HG03280 (cell line): Measurements from ENCODE around the gene COL15A1.

Source experiments
- ATAC-seq: cut with Tn5 transposase; IDR thresholded peaks from one replicate; pipeline ENCODE4 v1.9.1; 2021; ENCODE audit warnings: mild to moderate bottlenecking, moderate library complexity; ENCODE audit not compliant: unreplicated experiment

Gene COL15A1

DNA sequence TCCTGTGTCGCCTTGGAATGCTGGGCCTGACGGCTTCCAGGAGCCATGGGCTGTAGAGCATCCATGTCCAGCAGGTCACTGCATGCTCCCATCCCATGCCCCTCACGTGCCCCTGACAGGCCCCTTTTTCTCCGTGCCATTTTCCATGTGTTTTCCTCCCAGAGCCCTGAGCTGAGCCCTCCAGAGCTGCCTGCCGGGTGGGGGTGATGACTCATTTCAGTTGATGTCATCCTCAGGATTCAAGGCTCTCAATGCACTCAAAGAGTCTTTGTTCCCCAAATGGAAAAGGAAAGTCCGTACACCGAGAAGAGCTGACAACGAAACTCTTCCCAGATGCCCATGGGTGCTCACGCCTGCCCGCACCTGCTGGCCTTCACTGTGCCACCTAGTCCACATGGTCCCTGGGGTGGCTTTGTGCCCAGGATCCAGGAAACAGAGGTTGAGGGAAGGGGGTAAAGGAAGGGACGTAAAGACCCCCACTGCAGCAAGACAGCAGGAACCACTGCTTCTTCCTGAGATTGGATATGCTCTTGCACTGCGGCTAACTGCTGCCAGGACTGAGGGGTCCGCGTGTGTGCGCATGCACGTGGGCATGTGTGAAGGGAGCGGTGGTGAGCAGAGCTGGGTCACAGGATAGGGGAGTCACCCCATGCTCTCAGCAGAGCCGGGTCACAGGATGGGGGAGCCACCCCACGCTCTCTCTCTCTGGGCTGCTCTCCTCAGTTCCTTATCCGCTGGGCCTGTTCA lies 27.6 kb downstream of the COL15A1 start:
- no peak for ATAC-seq

- no peak for ATAC-seq
Observed at GRCh38 chr9:98971915-98972223, 28.2 kb downstream of the COL15A1 start.

DNA sequence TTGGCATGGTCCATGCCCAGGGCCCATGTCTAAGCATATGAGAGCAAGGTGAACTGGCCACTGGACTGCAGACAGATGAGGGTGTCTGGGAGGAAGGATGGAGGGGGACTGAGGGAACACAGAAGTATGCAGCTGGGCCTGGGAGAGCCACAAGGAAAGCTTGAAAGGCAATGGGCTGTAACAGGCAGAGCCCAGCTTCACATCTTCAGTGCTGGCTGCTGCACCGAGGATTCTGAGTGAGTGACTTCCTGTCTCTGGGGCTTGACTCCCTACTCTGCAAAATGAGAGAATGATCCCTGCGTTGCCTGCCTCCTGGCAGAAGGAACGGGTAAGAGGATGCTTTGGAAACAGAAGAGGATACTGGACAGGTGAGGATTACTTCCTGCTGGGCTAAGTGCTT lies 29.0 kb downstream of the COL15A1 start:
- ATAC-seq: no peak

DNA sequence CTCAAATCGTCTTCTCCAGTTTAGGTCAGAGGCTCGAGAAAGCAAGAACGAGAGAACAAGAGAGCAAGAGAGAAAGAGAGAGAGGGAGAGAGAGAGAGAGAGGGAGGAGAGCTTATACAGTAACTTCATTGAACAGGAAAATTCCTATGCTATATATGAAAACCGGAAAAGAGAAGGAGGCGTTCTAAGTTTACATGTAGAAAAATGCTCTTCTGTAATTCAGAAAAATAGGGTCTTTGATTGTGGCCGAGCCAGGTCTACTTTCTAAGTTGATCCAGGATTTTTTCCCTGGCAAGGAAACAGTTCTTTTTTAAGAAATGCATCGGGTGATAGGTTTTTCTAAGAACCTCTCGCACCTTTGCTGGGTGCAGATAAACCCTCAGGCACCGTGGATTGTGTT lies 29.5 kb downstream of the COL15A1 start:
- ATAC-seq: no peak

DNA sequence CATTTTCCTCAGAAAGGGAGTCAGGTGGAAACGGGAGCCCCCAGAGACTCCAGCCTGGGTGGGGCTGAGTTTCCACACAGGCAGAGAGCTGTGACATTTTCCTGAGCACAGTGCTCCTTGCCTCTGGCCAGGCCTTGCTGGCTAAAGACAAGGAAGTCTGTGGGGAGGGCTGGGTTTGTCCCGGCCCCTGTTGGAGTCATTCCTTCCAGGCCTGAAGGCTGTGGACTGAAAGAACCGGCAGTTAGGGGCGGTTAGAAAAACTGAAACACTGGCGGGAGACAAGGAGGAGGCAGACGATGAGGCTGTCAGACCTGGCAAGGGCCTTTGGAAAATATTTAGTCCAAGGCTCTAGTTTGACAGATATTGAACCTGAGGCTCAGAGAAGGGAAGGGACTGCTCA lies 29.9 kb downstream of the COL15A1 start:
- ATAC-seq: no peak

- ATAC-seq: no peak
Observed at GRCh38 chr9:98974106-98974505, 30.4 kb downstream of the COL15A1 start.

DNA sequence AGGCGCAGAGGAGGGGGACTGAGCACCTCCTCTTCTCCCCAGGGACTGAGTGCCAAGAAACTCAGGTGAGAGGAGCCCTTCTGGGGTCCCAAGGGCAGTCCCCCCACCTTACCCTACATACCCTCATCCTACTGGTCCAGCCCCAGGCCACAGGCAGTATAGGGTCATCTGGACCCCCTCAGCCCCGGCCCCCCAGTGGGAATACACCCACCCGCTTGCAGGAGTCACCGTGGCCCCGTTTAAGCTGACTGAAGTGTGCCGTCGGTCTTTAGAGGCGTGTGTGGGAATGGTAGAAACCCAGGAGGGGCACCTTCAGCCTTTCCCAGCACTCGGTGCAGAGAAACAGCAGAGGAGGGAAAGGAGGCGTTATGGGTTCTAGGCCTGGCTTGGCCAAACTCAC lies 30.8 kb downstream of the COL15A1 start:
- peak; percentile 13 for ATAC-seq

- peak; percentile 80 for ATAC-seq
Observed at GRCh38 chr9:98974994-98975712, 31.4 kb downstream of the COL15A1 start.

GRCh38 chr9:98975838-98976237 lies 32.1 kb downstream of the COL15A1 start:
- no peak for ATAC-seq

DNA sequence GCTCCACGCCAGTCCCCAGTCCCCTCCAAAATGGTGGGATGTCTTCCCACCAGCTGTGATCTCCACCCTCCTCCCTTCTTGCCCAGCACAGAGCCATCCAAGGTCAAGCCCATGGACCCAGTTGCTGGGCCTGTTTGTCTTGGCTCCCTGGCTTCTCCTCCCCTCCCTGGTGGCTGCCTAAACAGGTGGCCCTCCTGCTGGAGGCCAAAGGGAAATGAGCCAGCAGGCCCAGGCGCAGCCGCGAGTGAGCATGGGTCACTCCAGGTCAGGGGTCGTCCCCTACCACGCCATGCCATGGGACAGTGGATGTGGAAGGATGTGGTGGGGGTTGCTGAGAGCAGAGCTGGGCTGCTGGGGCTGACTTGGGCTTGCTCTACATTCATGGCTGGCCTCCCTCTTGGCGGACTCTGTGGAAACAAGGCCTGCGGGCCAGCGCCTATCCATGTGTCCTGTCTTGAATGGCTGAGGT lies 33.6 kb downstream of the COL15A1 start:
- ATAC-seq: no peak

DNA sequence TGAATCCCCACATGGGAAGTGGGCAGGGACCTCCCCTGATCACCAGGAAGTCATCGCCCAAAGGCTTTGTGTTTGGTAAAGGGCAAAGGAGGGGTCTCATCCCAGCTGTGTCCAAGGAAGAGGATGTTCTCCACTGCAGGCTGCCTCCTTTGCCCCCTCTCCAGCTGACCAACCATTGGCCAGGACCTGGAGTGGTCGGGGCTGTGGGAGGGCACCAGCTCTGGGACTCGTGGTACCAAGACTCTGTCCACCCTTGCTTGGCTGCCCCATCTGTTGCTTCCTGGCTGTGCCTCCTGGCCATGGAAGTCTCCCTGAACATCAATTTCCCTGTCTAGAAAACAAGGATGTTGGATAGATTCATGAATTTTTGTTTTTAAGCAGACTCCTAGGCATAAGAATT lies 34.1 kb downstream of the COL15A1 start:
- ATAC-seq: no peak

- ATAC-seq: no peak
Observed at GRCh38 chr9:98978231-98978681, 34.5 kb downstream of the COL15A1 start.

DNA sequence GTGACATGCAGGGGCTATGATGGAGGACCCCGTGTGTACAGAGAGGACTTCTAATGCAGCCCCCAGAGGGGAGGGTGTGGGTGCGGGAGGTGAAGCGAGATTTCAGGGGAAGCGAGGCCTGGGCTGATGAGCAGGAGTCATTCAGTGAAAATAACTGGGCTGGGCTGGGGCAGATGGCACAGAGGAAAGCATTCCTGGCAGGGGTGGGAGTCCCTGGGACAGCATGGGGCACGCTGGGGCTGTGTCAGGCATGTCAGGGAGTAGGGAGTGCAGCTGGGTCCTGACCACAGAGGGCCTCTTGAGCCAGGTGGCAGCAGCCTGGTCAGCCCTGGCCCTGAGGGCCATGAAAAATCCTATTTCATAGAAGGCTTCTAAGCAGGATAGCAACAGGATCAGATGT lies 36.6 kb downstream of the COL15A1 start:
- no peak for ATAC-seq

GRCh38 chr9:98983295-98984268 lies 39.9 kb downstream of the COL15A1 start:
- ATAC-seq: no peak

- ATAC-seq: no peak
Observed at GRCh38 chr9:98985596-98985995, 41.9 kb downstream of the COL15A1 start.

- no peak for ATAC-seq
Observed at GRCh38 chr9:98986866-98987651, 43.4 kb downstream of the COL15A1 start.

DNA sequence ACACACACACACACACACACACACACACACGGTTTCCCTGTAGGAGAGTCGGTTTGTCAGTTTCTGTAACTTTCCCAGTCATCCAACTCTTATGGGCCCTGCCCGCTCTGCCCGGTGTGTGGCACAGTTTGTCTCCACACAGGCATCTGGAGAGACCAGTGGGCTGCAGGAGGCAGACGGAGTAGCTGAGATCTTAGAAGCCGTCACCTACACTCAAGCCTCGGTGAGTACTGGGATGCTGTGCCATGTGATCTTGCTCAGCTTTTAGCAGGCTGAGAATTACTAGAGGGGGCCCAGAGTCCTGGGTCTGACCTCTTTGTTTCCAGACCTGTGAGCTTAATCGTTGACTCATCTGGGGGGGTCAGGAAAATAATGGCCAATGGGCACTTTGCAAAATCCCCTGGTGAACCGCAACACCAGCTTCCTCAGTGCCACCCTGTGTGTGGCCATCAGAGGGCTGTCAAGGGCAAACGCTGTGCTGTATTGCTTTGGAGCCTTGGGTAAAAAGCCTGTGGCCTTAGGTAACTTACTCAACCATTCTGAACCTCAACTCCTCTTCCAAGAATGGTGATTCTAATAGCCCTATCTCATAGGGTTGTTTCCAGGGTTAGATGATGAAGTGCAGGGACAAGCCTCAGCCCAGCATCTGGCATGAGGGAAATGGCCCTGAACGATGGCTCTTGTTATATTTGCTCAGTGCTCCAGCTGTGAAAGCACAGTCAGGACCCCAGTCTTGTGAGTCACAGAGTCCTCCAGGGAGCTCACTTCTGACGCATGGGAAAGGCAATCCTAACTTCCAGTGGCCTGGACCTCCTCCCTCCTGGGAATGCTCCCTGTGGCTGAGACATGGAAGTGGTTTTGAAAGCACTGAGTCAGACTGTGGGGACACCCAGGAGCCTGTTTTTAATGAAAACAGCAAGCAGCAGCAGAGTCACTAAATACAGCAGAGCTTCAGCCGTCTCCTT lies 45.6 kb downstream of the COL15A1 start:
- ATAC-seq: no peak

DNA sequence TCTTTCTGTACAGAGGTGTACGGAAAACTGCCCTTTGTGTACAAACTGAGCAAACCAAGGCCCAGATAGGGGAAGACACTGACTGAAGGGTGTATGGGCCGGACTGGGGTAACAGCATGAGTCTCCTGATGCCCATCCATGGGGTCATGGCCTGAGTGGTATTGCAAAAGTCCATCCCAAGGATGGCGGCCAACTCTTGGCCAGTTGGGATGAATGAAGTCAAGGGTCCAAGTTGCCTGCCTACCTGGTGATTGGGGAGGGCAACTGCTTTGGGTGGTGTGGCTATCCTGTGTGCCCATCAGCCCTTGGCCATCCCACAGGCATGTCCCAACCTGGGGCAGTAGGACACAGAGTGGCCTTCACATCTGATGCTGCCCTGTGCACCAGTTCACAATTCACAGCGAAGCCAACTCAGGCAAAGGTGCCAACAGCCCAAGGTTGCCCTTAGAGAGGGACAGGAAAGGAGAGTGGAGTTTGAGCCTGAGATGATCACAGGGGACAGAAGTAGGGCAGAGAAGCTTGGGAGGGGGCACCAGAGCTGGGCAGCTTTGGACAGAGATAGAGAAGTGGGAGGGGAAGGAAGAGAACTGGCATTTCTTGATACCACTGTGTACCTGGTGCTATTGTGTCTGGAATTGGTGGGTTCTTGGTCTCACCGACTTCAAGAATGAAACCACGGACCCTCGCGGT lies 46.6 kb downstream of the COL15A1 start:
- no peak for ATAC-seq
